Activated CD4-positive, alpha-beta memory T cell treated with anti-CD3 and anti-CD28 coated beads, Interleukin-2, amount 10 ng/mL, durations not matched to agents 7 days and 5 days (primary cell): ENCODE measurements around the gene CREB3L4. TPM values are rescaled to one million over a fixed set of nuclear protein-coding genes. Genes with fewer than 3 reads are reported as not detected.
"Not testable (repeated sequence)": the region's sequence is repeated elsewhere in the genome, so short reads cannot be mapped to it uniquely, and the experiment has no call there.

Source experiments
- CTCF ChIA-PET: fragments of 350-600 bp; sonication (Branson Sonifier 250); formaldehyde crosslinking; loops from one replicate; lab custom pipeline; 2021; ENCODE audit warnings: antibody characterized with exemption, inconsistent platforms; lab: Charles Lee
- POLR2A ChIA-PET: fragments of 350-600 bp; sonication (Branson Sonifier 250); formaldehyde crosslinking; loops from one replicate; lab custom pipeline; 2021; ENCODE audit warnings: antibody characterized with exemption; lab: Charles Lee
- DNase-seq: peaks from one replicate; pipeline ENCODE4 v3.0.0-alpha.2; 2020
- H3K27ac Mint-ChIP-seq: one replicate; pipeline ENCODE4 v1.8.0; 2021; ENCODE audit warnings: mild to moderate bottlenecking, mixed read lengths
- H3K27me3 Mint-ChIP-seq: one replicate; pipeline ENCODE4 v1.8.0; 2021; ENCODE audit warnings: mixed read lengths
- H3K36me3 Mint-ChIP-seq: one replicate; pipeline ENCODE4 v1.8.0; 2021; ENCODE audit warnings: low read depth, mixed read lengths
- H3K4me1 Mint-ChIP-seq: one replicate; pipeline ENCODE4 v1.8.0; 2021; ENCODE audit warnings: mixed read lengths
- H3K4me3 Mint-ChIP-seq: one replicate; pipeline ENCODE4 v1.8.0; 2021; ENCODE audit warnings: mild to moderate bottlenecking, mixed read lengths
- H3K9me3 Mint-ChIP-seq: one replicate; pipeline ENCODE4 v1.8.0; 2021; ENCODE audit warnings: mixed read lengths
- total RNA-seq, 2 experiments: library from RNA; stranded (reverse); gene quantifications; one replicate each; pipeline ENCODE4 v1.2.3, GENCODE V29; 2021

Gene CREB3L4
- total RNA-seq, 2 experiments from 2014 or later: 7.0 to 8.4 TPM

DNA sequence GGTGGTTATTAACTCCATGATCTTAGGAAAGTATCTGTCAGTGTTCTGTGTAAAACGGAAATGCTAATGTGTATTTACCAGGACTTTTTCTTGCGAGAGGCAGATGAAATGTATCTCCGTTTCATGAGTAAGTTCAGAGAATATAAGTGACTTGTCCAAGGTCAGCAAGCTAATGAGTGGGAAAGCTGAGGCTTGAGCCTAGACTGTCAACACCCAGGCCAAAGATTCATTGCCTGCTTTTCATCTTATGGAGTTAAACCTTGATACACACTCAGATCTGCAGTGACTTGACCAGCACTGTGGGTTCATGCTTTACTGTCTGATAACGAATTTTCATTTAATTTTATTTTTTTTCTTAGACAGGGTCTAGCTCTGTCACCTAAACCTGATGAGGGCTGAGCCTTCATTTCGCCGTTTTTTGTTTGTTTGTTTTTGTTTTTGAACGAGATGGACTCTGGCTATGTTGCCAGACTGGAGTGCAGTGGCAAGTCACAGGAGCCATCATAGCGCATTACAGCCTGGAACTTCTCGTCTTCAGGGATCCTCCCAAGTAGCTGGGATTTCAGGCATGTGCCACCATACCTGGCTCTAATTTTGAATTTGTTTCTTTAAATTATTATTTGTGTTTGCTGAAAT is 10.7 kb downstream of the CREB3L4 start:
- Mint-ChIP-seq H3K27me3 (no peaks in the 10 kb centered on the region), H3K4me3 (peak overlapping the region; percentile 97), H3K9me3 (no peaks in the 10 kb centered on the region), H3K36me3 (peaks cover 34% of the 10 kb centered on the region), H3K4me1 (peaks cover 41% of the 10 kb centered on the region), H3K27ac (peak overlapping the region; percentile 79)
- ChIA-PET CTCF (interaction anchor here (0.9 to 5.0 kb wide), 8 partner anchors 8 to 181 kb away, joined by 3 to 48 read pairs (median 14); partner anchors contain the start of genes CREB3L4, DENND4B, RAB13 and RPS27), POLR2A (interaction anchor here (1.0 to 7.4 kb wide), 21 partner anchors 8 to 433 kb away, joined by 3 to 118 read pairs (median 6); partner anchors contain the start of genes CHTOP, CREB3L4, CRTC2 and DENND4B)
- no peak for DNase-seq

DNA sequence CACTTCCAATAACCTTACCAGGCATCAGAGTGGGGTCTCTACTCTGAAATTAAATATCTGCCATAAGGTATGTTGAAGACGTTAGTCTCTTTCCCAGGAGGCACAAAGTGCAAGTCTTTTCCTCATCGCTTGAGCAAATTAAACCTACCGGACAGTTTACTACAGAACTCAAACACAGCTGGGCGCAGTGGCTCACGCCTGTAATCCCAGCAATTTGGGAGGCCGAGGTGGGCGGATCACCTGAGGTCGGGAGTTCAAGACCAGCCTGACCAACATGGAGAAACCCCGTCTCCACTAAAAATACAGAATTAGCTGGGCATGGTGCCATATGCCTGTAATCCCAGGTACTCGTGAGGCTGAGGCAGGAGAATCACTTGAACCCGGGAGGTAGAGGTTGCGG is 11.4 kb downstream of the CREB3L4 start:
- not testable (repeated sequence) for H3K9me3 Mint-ChIP-seq, H3K27me3 Mint-ChIP-seq, DNase-seq
- POLR2A ChIA-PET: interaction anchor here (2.8 to 7.4 kb wide), 7 partner anchors 7 to 58 kb away, joined by 31 to 118 read pairs (median 53); partner anchors contain the start of genes CREB3L4, CRTC2, DENND4B and GATAD2B
- Mint-ChIP-seq H3K27ac (peak overlapping the region; percentile 1), H3K4me1 (peaks cover 37% of the 10 kb centered on the region), H3K36me3 (peaks cover 27% of the 10 kb centered on the region), H3K4me3 (peak overlapping the region; percentile 97)
- CTCF ChIA-PET: interaction anchor here (2.4 to 5.0 kb wide), 4 partner anchors 8 to 33 kb away, joined by 11 to 48 read pairs (median 30); partner anchors contain the start of genes CREB3L4, DENND4B, RAB13 and SLC39A1

DNA sequence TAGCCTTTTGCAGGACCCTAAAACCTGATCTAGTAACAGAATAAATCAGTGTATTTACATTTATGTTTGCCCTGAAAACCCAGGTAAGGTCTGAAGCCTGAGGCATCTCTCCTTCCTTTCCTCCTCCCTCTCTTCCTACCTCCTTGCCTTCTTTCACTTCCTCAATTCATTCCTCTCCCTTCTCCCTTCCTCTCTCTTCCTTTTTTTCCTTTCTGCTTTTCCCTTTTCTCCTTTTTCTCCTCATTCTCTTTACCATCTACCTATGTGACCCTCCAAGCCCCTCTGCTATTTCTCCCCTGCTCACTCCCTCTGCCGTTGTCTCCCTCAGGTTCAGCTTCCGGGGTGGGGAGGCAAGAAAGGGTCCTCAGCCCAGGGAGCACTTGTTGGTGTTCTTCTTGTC is 14.0 kb downstream of the CREB3L4 start:
- H3K4me3 Mint-ChIP-seq, H3K9me3 Mint-ChIP-seq, H3K36me3 Mint-ChIP-seq, H3K27ac Mint-ChIP-seq, H3K27me3 Mint-ChIP-seq, CTCF ChIA-PET, DNase-seq: not testable (repeated sequence)
- H3K4me1 Mint-ChIP-seq: peaks cover 33% of the 10 kb centered on the region
- POLR2A ChIA-PET: interaction anchor here (7.4 kb wide), 1 partner anchor 9 kb away, joined by 81 read pairs; the partner anchor contains the start of gene RPS27

DNA sequence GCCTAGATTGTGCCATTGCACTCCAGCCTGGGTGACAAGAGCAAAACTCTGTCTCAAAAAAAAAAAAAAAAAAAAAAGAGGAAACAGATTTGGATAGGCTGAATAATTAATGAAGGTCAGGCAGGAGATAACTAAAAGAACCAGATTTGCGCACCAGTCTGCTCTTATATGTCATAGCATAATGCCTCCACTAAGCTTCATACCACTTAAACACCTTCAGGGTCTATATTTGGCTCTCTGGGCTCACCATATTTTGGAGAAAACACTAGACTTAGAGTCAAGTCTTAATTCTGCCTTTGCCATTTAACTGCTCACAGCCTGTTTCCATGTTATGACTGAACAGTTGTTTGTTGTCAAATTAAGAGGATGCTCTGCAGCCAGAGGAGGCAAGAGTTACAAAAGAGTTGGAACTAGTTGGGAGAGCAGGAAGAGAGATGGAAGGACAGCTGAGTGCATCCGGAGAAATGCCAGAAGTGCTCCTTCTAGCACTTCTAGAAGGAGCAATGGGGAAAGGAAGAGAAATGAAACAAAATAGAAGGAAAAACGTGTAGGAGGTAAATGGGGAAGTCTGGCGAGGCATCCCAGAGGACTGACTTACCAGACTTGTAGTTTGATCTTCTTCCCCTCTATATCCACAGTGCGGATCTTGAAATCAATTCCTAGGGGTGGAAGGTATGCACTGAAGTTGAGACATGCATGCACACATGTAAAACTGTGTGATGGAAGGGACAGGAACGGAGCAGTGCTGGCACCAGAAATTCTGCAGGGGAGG is 16.6 kb downstream of the CREB3L4 start:
- DNase-seq: no peak
- Mint-ChIP-seq H3K4me1 (peaks cover 26% of the 10 kb centered on the region), H3K27ac (no peak overlapping the region), H3K27me3 (no peaks in the 10 kb centered on the region), H3K36me3 (no peaks in the 10 kb centered on the region), H3K4me3 (no peak overlapping the region), H3K9me3 (no peaks in the 10 kb centered on the region)
- POLR2A ChIA-PET: interaction anchor here (1.0 to 4.4 kb wide), 4 partner anchors 12 to 179 kb away, joined by 3 to 28 read pairs (median 5); partner anchors contain the start of genes CREB3L4 and DENND4B
- CTCF ChIA-PET: interaction anchor here (0.7 to 4.2 kb wide), 8 partner anchors 15 to 316 kb away, joined by 3 to 32 read pairs (median 3); partner anchors contain the start of genes CREB3L4 and DENND4B

DNA sequence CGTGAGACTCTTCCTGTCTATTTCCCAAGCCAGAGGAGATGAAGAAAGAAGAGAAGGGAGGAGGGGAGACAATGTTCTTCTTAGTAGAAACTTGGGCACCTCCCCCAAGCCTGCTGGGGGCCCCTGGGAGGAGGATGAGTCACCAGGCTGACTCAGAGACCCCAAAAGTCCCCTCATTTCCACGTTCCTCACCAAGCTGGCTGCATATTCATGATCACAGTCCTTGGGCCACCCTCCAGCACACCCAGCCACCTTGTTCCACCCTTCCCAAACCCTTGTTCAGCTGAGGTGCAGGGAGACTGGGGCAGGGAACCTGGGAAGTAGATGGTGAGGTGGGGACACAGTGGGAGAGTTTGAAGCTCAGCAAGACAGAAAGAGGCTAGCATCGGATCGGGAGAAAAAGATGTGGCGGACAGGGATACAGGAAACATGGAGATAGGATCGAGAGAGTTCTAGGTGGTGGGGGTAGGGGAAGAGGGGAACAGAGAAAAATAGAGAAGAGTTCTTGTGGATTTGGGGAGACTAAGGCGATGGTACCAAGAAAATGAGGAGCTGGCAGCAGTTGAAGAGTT is 17.7 kb downstream of the CREB3L4 start:
- ChIA-PET POLR2A (interaction anchor here (0.7 to 4.4 kb wide), 7 partner anchors 8 to 188 kb away, joined by 3 to 32 read pairs (median 6); partner anchors contain the start of genes CREB3L4, DENND4B and JTB), CTCF (interaction anchor here (1.0 to 4.2 kb wide), 9 partner anchors 14 to 313 kb away, joined by 3 to 43 read pairs (median 8); partner anchors contain the start of genes CREB3L4, DENND4B and SLC39A1)
- no peak for DNase-seq
- Mint-ChIP-seq H3K9me3 (no peaks in the 10 kb centered on the region), H3K4me1 (peaks cover 32% of the 10 kb centered on the region), H3K27me3 (no peaks in the 10 kb centered on the region), H3K4me3 (no peak overlapping the region), H3K27ac (no peak overlapping the region), H3K36me3 (no peaks in the 10 kb centered on the region)

DNA sequence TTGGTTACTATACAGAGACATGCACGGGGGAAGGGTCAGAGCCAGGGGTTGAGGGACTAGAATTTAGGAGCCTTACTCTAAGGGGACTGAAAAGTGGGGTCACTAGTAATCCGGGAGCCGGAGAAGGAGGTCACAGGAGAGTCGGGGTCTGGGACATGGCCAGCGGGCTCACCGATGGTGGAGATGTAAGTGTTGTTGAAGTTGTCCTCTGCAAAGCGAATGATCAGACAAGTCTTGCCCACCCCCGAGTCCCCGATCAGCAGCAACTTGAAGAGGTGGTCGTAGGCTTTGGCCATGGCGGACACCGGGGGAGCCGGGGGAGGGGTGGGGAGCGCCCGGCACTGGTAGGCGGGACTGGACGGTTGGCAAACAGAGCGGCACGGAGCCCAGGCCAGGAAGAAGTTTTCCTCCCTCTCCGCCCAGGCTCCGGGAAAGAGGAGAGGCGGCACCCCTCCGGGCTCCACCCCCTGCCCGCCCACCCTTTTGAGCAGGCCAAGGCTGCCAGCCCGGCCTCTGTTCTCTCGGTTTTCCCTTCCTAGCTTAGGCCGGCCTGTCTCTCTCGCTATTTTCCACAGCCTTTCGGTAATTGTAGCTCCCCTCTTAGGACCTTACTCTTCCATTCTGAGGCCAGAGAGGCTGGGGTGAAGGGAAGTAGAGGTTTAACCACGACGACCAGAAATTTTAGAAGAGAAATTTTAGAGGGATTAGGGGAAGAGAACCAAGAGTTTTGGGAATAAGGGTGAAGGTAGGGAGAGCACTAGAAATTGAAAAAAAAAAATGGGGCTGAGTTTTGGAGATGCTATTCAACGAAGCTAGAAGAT is 18.4 kb downstream of the CREB3L4 start, which contains the start of gene RAB13:
TSS of gene RAB13 (minus strand) at position 399 of the 821 bp plus-strand sequence. CDS start at position 296, 103 bp downstream.
- peaks cover 34% of the 10 kb centered on the region for H3K4me1 Mint-ChIP-seq
- CTCF ChIA-PET: interaction anchor here (0.8 to 4.2 kb wide), 25 partner anchors 9 to 454 kb away, joined by 3 to 43 read pairs (median 5); partner anchors contain the start of genes CREB3L4, DENND4B, JTB and SLC27A3
- H3K4me3 Mint-ChIP-seq: peak within 1 kb of the TSS; percentile 33

DNA sequence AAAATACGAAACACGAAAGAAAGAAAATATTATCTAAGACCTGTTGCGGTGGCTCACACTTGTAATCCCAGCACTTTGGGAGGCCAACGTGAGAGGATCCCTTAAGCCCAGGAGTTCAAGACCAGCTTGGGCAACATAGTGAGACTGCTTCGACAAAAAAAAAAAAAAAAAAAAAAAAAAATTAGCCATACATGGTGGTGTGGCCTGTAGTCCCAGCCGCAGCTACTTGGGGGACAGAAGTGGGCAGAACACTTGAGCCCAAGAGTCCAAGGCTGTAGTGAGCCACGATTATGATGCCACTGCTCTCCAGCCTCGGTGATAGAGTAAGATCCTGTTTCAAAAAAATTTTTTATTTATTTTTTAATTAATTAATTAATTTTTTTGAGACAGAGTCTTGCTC is 19.9 kb downstream of the CREB3L4 start:
- Mint-ChIP-seq H3K4me3 (no peak overlapping the region), H3K27ac (peak overlapping the region; percentile 83), H3K36me3 (peaks cover 21% of the 10 kb centered on the region), H3K4me1 (peaks cover 47% of the 10 kb centered on the region), H3K27me3 (no peaks in the 10 kb centered on the region), H3K9me3 (no peaks in the 10 kb centered on the region)
- ChIA-PET CTCF (interaction anchor here (0.6 to 4.2 kb wide), 22 partner anchors 11 to 315 kb away, joined by 3 to 43 read pairs (median 5); partner anchors contain the start of genes CREB3L4, CRTC2, DENND4B and JTB), POLR2A (interaction anchor here (0.7 to 4.4 kb wide), 16 partner anchors 10 to 354 kb away, joined by 3 to 32 read pairs (median 4); partner anchors contain the start of genes CHTOP, CREB3L4, DENND4B and GATAD2B)
- DNase-seq: no peak

More for the DNA sequence above, 18.4 kb downstream of the CREB3L4 start, which contains the start of gene RAB13:
- no peak for DNase-seq
- Mint-ChIP-seq H3K36me3 (peaks cover 7% of the 10 kb centered on the region), H3K9me3 (no peaks in the 10 kb centered on the region), H3K27me3 (no peaks in the 10 kb centered on the region), H3K27ac (peak within 1 kb of the TSS; percentile 83)
- POLR2A ChIA-PET: interaction anchor here (1.0 to 4.4 kb wide), 13 partner anchors 8 to 315 kb away, joined by 3 to 32 read pairs (median 5); partner anchors contain the start of genes CREB3L4, DENND4B, ILF2 and JTB

DNA sequence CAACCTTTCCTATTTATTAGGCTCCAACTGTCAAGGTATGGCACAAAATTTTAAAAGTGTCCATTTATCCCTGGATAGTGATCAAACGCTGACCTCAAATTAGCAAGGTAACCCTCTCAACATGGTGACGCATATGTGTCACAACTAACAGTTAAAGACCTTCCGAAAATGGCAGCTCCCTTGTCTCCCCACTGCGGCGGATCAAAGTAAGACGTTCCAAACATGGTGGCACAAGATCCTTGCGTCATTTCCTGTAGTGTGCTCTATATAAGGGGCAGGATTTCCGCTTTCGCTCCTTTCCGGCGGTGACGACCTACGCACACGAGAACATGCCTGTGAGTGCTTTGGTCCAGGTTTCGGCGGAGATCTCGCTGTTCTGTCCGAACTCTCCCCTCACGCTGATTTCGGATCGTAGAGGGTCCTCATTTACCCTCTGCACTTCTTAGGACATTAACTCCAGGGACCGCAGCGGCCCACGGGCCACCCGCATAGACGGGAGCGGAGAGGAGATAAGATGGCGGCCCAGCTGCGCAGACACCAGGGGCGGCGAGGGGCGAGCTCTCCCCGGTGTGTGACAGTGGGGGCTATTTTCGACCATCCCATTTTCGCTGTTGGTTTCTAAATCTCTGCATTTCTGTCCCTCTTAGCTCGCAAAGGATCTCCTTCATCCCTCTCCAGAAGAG is 22.9 kb downstream of the CREB3L4 start, which contains the start of gene RPS27:
TSS of gene RPS27 (plus strand) at position 295 of the 683 bp plus-strand sequence. CDS start at position 330, 35 bp downstream.
- Mint-ChIP-seq H3K4me1 (peaks cover 49% of the 10 kb centered on the region), H3K27me3 (no peaks in the 10 kb centered on the region), H3K36me3 (peaks cover 38% of the 10 kb centered on the region), H3K27ac (peak within 1 kb of the TSS; percentile 90), H3K4me3 (peak within 1 kb of the TSS; percentile 90), H3K9me3 (no peaks in the 10 kb centered on the region)
- ChIA-PET POLR2A (interaction anchor here (0.6 to 3.9 kb wide), 49 partner anchors 10 to 459 kb away, joined by 3 to 81 read pairs (median 4); partner anchors contain the start of genes ATP8B2, CHTOP, CREB3L4 and DENND4B), CTCF (interaction anchor here (0.6 to 3.7 kb wide), 10 partner anchors 14 to 345 kb away, joined by 3 to 20 read pairs (median 4); partner anchors contain the start of genes CREB3L4, GATAD2B and JTB)
- peak; percentile 91 for DNase-seq

DNA sequence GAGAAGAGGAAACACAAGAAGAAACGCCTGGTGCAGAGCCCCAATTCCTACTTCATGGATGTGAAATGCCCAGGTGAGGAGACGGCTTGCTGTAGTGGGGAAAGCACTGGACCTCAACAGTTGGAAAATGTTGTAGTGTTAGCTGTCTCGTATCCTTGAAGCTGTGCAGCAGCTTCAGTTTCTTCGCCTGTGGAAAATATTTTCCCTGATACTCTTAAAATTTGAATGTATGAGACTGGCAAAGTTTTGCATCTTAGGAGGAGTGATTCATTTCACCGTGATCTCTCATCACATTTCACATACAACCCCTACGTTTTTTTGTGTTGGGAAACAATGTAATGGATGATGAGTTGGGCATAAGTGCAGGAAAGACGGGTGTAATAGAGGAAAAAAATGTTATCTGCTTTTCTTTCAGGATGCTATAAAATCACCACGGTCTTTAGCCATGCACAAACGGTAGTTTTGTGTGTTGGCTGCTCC is 23.5 kb downstream of the CREB3L4 start:
- ChIA-PET POLR2A (interaction anchor here (0.9 to 3.9 kb wide), 31 partner anchors 9 to 459 kb away, joined by 3 to 81 read pairs (median 7); partner anchors contain the start of genes CHTOP, CREB3L4, DENND4B and GATAD2B), CTCF (interaction anchor here (1.0 to 3.7 kb wide), 6 partner anchors 14 to 345 kb away, joined by 3 to 20 read pairs (median 5); partner anchors contain the start of genes CREB3L4, GATAD2B and JTB)
- Mint-ChIP-seq H3K9me3 (no peaks in the 10 kb centered on the region), H3K4me3 (peak overlapping the region; percentile 90), H3K27ac (peak overlapping the region; percentile 90), H3K36me3 (peaks cover 40% of the 10 kb centered on the region), H3K4me1 (peaks cover 46% of the 10 kb centered on the region), H3K27me3 (no peaks in the 10 kb centered on the region)
- DNase-seq: no peak

DNA sequence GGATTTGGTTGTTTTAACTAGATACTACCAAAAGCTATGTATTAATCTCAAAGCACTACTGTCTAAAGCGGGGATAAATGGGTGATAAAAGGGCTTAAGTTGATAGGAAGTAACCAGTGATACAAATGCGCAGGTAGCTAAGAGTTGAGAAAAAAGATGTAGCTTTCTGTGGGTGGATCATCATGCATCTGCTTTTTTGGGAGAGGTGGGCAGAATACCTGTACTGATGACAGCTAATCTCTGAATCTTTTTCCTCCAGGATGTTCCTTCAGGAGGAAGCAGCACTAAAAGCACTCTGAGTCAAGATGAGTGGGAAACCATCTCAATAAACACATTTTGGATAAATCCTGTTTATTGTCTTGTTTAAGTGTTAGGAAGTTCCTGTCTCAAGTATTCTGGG is 24.1 kb downstream of the CREB3L4 start:
- Mint-ChIP-seq H3K36me3 (peaks cover 40% of the 10 kb centered on the region), H3K27ac (peak overlapping the region; percentile 90), H3K4me3 (peak overlapping the region; percentile 90), H3K4me1 (peaks cover 41% of the 10 kb centered on the region), H3K9me3 (no peaks in the 10 kb centered on the region), H3K27me3 (no peaks in the 10 kb centered on the region)
- no peak for DNase-seq
- CTCF ChIA-PET: interaction anchor here (1.2 to 3.7 kb wide), 3 partner anchors 15 to 320 kb away, joined by 3 to 20 read pairs (median 7); partner anchors contain the start of genes CREB3L4 and JTB
- POLR2A ChIA-PET: interaction anchor here (0.9 to 3.9 kb wide), 14 partner anchors 8 to 320 kb away, joined by 3 to 81 read pairs (median 20); partner anchors contain the start of genes CREB3L4, DENND4B, GATAD2B and JTB
